ENCODE results near the gene C3orf49.

C3orf49 gene

DNA sequence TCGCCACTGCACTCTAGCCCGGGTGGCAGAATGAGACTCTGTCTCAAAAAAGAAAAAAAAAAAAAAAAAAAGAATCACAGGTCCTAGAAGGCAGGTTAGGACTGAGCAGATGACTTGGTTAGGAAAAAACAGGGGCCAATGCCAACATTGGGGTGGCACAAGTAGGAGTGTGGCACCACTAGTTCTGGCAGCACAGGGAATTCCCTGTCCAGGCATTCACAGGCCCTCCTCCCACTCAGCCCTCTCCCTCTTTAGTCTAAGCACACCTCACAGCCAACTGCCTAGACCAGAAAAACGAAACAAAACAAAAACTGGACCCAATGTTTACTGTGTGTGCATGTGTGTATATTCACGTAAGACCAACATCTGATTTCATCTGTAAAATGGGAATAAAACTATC is 34.0 kb downstream of the C3orf49 start:
- no peak for DNase-seq

DNA sequence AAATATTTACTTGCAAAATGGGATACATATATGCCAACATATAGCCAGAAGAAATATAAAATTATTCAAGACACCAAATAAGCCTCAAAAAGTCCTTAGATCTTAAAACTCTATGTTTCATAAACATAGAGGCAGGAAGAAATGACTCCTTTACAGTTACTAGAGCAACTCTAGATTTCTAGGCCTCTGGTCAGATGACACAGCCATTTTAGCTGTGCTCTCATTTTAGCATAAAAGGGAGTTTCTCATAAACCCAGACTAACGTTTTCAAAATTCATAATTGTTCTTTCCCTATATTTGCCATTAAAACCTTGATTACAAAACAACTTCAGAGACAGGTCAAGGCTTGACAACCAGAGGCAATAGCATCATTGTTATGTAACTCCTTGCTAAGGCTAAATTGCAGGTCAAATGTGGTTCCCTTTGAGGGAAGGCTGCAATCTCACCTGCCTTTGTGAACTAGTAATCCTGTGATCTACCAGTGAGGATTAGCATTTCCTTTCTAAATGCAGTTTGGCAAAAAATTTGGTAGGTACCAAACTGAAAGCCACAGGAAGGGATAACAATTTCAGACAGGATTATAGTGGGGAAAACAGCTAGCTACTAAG is 36.3 kb downstream of the C3orf49 start:
- no peak for DNase-seq

DNA sequence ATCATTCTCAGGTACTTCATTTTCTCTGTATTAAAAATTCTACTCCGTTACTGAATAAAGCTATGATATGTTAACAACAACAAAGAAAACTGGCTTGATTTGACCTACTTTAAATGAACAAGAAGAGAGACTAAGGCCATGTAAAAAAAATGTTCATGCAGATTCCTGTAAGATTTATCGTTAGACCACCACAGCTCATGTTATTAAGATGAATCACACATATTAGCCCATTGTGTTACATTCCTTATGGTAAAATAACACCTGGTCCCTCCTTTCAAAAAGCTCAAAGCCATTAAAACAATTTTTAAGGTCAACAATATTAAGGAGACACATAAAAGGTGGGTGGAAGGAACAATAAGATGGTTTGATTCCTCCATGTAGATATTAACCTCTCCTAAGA is 38.2 kb downstream of the C3orf49 start:
- DNase-seq = no peak

DNA sequence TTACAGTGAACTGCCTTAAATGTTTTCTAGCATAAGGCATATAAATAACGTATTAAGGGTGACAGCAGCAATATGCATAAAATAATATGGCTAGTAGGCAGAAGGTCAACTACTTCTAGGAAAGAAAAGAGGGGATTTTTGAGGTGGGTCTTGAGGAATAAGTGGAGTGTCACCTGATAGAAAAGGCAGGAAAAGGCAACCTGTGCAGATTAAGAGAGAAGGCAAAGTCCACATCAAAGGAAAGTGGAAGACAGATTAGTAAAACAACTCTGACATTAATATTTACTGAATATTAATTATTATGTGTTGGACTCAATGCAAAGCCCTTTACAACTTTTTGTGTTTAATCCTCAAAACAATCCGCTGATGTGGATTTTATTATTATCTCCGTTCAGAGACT is 41.7 kb downstream of the C3orf49 start:
- no peak for DNase-seq

DNA sequence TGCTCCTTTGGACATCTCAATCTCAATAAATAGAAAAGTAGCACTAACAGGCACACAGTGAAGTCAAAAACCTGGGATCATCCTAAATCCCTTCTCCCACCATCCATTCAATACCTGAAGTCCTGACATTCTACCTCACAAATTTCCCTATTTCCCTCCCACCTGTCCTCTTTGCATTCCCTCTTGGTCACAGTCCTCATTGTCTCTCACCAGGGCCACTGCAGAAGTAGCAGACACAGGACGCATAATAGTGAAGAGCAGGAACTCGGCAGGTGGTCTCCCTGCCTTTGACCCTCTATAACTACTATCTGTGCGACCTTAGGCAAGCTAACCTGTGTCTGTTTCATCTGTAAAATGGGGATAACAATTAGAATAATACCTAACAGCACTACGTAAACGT is 42.2 kb downstream of the C3orf49 start:
- no peak for DNase-seq

DNA sequence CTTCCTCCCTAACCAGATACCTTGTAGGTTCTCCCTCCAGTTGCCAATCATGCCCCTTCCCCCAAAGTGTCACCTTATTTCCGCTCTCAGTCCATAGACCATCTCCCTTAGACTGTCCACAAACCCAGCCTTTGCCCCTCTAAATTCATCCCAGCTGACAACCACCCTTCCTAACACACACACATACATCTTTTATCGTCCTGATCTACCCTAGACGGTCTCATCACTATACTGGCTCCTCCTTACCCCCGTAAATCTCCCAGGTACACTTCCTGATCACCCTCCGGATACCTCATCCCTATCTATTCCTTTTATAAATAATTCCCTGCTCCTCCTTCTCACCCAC is 43.7 kb downstream of the C3orf49 start:
- peak; percentile 16 for DNase-seq

DNA sequence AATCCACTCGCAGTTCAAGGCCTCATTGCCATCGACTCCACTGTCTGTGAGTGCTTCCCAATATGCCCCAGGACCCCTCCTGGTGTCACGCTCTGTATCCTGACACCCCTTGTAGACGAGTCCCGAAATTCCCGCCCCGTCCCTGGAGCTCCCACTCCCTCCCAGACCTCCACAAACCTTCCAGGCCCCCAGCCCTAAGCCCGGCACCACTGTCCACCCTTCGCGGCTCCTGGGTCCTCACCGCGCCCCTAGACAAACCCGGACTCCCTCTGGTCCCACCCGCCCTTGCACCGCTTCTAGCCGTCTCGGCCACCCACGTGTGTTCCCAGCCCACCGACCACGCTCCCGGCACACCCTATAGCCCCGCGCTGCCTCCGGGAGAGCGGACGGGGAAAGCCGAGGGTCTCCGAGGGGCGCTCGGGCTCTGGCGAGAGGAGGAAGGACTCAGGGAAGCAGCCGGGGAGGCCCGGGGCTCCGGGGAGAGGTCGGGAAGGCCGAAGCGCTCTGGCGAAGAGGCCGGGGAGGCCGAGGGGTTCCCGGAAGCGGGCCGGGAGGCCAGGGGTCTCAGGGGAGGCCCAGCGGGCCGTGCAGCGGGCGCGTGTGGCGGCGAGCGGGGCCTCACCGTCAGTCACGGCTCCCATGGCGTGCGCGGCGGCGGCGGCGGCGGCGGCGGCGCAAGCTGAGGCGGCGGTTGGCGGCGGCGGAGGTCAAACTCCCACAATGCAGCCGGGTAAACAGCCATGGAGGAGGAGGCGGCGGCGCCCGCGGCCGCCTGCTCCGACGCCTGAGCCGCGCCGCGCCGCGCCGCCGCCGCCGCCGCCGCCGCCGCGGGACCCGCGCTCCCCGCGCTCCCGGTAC is 44.3 kb downstream of the C3orf49 start, which contains the start of the genes ATXN7 and THOC7:
TSS of gene ATXN7 (plus strand) at position 718 of the 858 bp plus-strand sequence. CDS start 48,732 bp downstream, outside the sequence.
TSS of gene THOC7 (minus strand) at position 656 of the 858 bp plus-strand sequence. CDS start at position 641, 15 bp downstream.
- peak; percentile 16 for DNase-seq

DNA sequence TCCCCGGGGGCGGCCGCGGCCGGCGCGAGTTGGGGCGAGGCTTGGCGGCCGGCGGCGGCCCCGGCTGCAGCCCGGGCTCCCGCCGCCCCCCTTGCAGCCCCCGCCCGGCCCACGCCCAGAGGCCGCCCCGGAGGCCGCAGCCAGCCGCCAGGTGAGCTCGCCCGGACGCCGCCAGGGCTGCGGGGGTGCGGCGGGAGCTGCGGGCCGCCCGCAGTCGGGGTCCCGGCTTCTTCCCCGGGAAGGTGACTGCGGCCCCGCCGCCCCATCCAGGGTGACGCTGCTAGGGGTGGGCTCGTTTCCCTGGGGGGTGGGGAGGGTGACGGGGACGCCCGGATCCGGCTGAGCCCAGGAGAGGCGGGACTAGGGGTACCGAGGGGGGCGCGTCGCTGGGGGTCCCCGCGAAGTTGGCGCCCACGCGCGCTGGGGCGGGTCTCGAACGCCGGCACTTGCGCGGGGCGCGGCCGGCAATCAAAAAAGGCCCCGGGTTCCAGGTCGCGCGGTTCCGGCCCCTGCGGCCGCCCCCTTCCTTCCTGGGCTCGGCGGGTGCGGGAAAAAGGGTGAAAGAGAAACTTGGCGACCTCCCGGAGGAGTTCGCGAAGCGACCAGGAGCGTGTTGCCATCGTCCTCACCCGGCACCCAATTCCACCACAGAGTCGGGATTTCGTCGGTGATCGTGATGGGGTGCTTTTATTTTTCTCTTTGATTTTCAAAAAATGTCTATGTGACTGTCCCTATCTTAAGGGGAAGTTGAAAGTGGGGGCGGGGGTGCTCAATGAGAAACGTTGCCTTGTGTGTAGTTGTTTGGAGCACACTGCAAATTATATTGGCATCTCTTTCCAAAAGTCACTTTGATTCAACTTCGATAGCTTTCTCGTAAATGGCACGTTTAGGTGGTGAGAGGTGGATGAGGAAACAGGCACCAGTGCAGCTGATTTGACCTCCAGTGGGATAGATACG is 45.2 kb downstream of the C3orf49 start:
- DNase-seq = no peak

DNA sequence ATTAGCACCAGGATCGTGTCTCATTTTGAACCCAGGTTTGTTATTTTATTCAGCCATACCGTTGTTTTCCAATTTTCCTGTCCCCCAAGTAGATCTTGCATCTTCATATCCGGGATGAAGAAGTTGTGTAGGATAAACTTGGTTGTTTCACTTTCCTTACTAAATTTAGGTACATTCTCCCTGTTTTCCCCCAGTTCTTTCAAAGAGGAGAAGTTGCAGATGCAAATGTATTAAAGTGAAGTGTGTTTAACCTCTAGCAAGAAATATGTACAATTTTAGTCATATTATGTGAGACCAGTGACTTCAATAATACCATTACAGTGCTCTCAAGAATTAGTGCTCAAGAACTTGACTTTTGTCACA is 45.8 kb downstream of the C3orf49 start:
- DNase-seq = no peak

DNA sequence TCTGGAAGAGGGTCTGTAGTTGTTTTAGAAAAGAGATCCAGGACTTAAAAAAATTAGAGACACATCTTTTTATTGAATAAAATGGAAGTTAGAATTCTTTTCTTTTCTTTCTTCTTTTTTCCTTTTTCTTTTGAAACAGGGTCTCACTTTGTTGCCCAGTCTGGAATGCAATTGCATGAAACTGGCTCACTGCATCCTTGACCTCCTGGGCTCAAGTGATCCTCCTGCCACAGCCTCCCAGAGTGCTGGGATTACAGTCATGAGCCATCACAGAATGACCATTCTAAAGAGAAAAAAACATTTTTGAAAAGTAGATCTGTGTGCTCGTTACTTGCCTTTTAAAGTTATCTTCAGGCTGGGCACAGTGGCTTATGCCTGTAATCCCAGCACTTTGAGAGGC is 48.1 kb downstream of the C3orf49 start:
- DNase-seq = no peak

DNA sequence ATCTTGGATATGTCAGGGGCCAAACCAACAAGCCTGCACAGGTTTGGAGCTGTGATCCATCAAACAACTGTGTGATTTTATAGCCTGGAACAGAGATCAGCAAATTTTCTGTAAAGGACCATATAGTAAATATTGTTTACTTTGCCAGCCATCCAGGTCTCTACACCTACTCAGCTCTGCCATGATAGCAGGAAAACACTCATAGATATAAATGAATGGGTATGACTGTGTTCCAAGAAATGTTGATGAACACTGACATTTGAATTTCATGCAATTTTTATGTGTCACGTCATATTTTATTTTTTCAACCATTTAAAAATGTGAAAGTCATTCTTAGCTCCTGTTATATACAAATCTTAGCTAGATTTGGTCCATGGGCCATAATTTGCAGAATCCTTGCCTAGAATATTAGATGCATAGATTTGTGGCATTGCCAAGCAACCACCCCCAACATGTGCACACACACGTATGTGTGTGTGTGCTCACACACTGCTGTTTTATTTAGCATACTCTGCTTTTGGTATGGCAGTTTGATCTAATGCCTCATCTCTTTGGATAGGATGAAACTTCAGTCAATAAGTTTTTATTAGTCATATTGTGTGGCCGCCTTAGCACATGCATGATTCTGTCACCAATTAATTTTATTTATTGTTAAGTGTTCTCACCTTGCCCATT is 51.0 kb downstream of the C3orf49 start:
- DNase-seq = no peak

DNA sequence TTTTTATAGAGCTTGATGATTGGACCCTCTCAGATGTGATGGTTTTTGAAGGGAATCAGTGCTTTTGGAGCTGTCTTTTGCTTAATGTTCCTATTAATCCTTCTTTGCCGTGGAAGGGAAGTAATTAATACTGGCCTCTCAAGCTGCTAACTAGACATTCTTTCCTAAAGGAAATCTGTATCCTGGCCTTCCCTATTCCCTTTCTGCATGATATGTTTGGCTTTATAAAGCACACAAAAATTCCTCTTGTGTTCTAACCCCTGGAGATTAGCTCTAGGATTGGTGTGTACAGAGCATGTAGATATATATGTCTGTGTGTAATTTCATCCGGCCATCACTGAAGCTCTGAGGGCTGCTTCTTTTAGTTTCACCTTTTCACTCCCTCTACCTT is 51.5 kb downstream of the C3orf49 start:
- DNase-seq = no peak

DNA sequence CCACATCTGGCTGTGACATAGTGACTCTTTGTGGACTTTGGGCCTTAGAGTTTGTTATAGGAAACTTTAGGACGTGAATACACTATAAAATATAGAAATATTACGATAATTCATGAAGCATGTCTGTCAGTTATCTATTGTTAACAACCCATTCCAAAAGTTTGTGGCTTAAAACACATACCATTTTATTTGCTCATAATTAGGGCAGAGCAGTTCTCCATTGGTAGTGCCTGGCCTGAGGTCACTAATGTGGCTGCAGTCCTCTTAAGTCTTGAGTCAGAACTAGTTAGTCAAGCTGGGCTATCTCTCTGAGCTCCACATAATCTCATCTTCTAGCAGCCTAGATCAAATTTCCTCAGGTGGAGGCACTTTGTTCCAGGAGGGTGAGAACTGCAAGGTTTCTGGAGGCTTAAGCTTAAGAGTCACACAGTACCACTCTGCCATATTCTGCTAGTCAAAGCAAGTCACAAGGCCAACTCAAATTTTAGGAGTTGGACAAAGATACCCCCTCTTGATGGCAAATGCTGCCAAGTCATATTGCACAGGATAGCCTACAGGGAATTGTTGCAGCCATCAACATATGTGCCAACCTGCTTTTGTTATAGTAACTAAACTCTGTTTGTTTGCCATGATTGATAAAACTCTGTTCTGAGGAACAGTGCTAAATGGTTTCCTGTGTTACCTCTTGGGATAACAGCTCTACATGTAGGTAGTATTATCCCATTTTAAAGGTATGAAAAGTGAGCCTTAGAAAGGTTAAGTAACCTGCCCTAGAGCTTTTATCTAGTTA is 53.2 kb downstream of the C3orf49 start:
- DNase-seq = no peak

DNA sequence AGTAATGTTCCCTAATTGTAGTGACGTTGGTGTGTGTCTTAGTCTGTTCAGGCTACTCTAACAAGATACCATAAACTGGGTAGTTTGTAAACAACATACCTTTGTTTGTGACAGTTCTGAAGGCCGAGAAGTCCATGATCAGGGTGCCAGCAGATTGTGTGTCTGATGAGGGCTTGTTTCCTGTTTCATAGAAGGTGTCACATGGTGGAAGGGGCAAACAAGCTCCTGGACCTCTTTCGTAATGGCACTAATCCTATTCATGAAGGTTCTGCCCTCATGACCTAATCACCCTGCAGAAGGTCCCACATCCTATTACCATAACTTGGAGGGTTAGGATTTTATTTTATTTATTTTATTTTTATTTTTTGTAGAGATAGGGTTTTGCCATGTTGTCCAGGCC is 55.7 kb downstream of the C3orf49 start:
- DNase-seq = no peak

DNA sequence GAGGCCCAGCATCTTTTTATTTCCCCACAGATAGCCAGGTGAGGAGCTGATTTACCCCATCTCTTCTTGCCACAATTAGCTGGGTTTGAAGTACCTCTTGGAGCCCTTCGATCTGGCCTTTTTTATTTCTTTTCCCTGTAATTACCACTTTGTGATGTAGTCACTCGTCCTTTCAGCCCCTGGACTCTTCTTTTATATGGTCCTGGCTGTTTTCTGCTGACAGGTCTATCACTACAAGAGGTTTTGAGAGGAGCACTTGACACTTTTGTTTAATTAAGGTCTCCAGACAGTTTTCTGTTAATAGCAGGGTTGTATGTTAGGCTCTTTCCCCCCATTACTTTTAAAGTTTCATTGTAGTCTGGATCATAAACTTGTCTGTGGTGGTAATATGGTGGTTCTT is 56.4 kb downstream of the C3orf49 start:
- DNase-seq = no peak

DNA sequence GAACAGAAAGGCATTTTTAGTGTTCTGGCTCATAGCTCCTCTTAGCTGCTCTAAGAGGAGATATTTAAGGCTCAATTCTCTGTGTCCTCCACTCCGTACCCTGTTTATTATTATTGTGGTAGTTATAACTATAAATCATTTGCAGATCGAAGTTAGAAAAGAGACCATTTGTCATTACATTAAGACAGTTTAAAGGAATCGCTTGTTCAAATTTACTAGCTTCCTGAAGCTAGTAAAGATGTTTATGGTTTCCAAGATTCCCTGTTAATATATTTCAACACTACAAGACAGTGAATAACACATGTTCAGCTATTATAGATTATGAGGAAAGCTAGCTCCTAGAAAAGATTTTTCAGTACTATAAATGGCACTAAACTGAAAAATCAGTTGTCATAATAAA is 57.2 kb downstream of the C3orf49 start:
- DNase-seq = no peak

DNA sequence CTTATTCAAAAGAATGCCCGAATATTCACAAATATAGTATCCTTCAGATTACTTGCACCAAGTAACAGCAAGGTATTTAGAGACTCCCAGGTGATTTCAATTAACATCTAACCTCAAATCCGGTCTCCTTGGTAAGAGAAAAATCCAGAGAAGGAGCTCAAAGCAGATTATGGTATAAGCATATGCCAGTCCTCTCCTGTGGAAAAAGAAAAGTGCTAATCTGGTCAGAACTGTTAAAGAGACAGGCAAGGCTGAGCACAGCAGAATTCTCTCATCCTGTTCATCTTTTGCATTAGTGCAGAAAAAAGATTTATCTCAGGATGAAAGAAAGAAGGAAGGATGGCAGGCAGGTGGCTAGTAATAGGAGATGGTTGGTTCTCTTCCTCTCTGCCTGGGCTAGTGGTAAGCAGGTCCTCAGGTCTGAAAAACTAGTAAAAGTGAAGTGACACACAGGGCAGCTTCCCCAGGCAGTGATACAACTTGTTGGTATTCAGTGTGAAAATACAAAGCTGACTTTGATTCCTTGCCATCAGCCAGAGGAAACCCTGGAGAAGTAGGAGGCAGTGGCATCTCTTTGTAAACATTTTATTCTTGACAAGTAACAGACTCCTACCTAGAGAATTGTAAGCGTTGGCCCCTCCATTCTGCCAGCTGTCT is 58.8 kb downstream of the C3orf49 start:
- no peak for DNase-seq

DNA sequence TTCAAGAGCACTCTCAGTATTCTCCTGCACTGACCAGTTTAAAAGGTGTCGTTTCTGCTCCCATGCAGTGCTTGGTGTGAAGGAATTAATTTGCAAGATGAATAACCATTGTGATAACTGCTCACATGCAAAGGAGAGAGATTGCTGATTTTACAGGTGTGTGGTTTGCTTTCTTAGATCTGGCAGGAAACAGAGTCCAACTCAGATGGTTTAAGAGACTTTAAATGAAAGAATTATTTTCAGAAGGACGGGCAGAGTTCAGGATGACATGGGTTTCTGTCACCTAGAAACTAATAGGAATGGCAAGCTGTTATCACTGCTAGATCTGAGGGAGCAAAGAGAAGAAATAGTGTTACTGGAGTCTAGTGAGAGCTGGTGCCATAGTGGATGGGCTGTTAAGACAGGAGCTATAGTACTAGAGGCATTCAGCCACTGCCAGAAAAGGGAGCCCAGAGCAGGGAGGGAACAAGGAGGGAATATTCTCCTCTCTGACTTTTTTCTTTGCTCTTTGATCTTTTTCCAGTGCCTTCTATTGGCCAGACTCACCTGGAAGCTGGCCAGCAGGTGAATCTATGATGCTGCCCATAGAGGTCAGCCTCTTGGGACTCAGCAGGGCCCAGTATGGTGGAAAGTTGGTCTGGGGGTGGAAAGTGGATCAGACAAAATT is 59.4 kb downstream of the C3orf49 start:
- no peak for DNase-seq

DNA sequence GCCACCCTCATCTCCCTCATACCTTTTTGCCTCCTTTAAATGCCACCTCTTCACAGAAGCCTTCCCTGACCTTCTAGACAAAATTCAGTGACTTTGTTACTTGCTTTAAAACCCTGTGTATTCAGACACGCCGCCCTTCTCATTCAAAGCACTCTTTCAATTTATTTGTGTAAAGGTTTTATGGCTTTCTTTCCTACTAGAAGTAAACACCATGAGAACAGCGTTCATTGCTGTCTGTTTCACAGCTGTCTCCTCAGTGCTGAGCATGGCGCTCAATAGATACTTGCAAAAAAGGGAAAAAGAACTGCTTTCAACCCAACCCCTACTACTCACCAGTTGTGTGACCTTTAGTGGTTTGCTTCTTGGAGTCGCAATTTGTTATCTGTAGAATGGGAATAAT is 61.6 kb downstream of the C3orf49 start:
- no peak for DNase-seq

DNA sequence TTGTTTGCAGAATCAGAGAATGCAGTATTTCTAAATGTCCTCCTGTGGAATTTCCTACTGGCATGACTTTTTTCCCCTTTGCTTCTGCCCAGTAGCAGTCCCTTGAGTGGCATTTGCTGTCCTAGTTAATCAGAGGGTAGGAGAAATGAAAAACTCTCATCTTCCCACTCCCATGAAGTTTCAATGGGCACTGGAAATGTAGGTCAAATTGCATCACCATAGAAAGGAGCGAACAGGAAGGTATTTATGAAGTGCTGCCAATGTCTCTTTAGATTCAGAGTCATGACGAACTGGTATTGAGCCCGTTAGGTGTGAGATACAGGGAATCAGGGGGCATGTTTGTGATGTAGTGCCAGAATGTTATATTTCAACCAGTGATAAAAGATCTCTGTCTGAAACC is 67.8 kb downstream of the C3orf49 start:
- DNase-seq = no peak

DNA sequence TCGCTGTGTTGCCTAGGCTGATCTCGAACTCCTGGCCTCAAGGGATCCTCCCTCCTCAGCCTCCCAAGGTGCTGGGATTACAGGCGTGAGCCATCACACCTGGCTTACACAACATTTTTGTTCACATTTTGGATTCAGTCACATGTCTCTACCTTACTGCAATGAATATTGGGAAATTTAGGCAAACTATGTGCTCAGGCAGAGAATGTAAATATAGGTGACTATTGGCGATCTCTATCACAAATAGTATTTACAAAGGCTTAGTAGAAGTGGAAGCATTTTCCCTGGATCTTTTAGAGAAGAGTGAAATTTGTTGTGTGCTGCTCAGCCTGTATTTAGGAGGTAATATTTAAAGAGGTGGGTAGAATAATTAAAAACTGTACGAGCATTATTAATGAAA is 72.4 kb downstream of the C3orf49 start:
- DNase-seq = no peak

Measured in NCI-H526 treated with DMSO at 0.1 percent for 48 hours (cell line).